Neural progenitor cell (in vitro differentiated cells): Measurements from ENCODE around the gene GP1BA. TPM values are rescaled to one million over a fixed set of nuclear protein-coding genes. Genes with fewer than 3 reads are reported as not detected.

Source experiments
- DNase-seq: peaks from one replicate; pipeline ENCODE4 v3.0.0-alpha.2; 2016; ENCODE audit warnings: low spot score
- H2AFZ ChIP-seq: fragments of 200-600 bp; sonication (generic); replicated peaks from 2 replicates; pipeline ENCODE4 v1.6.1; 2016; ENCODE audit warnings: antibody characterized with exemption
- H3F3A ChIP-seq: fragments of 200-600 bp; sonication (generic); 2 replicates; pipeline ENCODE4 v1.6.1; 2016; ENCODE audit warnings: antibody characterized with exemption, low read depth
- H3K27ac ChIP-seq: fragments of 200-600 bp; sonication (generic); 2 replicates; pipeline ENCODE4 v1.5.1; 2016; ENCODE audit warnings: mild to moderate bottlenecking
- H3K27me3 ChIP-seq: fragments of 200-600 bp; sonication (generic); 2 replicates; pipeline ENCODE4 v1.6.1; 2016; ENCODE audit warnings: mild to moderate bottlenecking, moderate library complexity
- H3K36me3 ChIP-seq: fragments of 200-600 bp; sonication (generic); 2 replicates; pipeline ENCODE4 v1.5.1; 2016
- H3K4me1 ChIP-seq: fragments of 200-600 bp; sonication (generic); 2 replicates; pipeline ENCODE4 v1.6.1; 2016; ENCODE audit warnings: mixed run types
- H3K4me2 ChIP-seq: fragments of 200-600 bp; sonication (generic); 2 replicates; pipeline ENCODE4 v1.6.1; 2016
- H3K4me3 ChIP-seq: fragments of 200-600 bp; sonication (generic); 2 replicates; pipeline ENCODE4 v1.5.1; 2016
- H3K79me2 ChIP-seq: fragments of 200-600 bp; sonication (generic); 2 replicates; pipeline ENCODE4 v1.6.1; 2016; ENCODE audit warnings: low read depth
- H3K9ac ChIP-seq: fragments of 200-600 bp; sonication (generic); 2 replicates; pipeline ENCODE4 v1.6.1; 2016
- H3K9me3 ChIP-seq: fragments of 200-600 bp; sonication (generic); 2 replicates; pipeline ENCODE4 v1.5.1; 2016; ENCODE audit warnings: low read depth
- H4K20me1 ChIP-seq: fragments of 200-600 bp; sonication (generic); 2 replicates; pipeline ENCODE4 v1.6.1; 2016; ENCODE audit warnings: low read depth
- H3K27ac Mint-ChIP-seq: 3 replicates; pipeline ENCODE4 v1.8.0; 2021; ENCODE audit warnings: mixed read lengths
- H3K27me3 Mint-ChIP-seq: 2 replicates; pipeline ENCODE4 v1.8.0; 2022; ENCODE audit warnings: low read depth, mild to moderate bottlenecking, inconsistent platforms, moderate library complexity, mixed read lengths; ENCODE audit not compliant: insufficient read depth
- H3K36me3 Mint-ChIP-seq: 3 replicates; pipeline ENCODE4 v1.8.0; 2021; ENCODE audit warnings: mixed read lengths
- H3K4me1 Mint-ChIP-seq: 3 replicates; pipeline ENCODE4 v1.8.0; 2021; ENCODE audit warnings: mixed read lengths
- H3K4me3 Mint-ChIP-seq: 3 replicates; pipeline ENCODE4 v1.8.0; 2021; ENCODE audit warnings: mild to moderate bottlenecking, moderate library complexity, mixed read lengths
- H3K9me3 Mint-ChIP-seq: 3 replicates; pipeline ENCODE4 v1.8.0; 2020; ENCODE audit warnings: mixed read lengths
- CTCF ChIP-seq: fragments of 200-600 bp; sonication (generic); IDR thresholded peaks from 2 replicates; pipeline ENCODE4 v1.5.1; 2017; ENCODE audit warnings: antibody characterized with exemption, mild to moderate bottlenecking
- EZH2 ChIP-seq: fragments of 200-600 bp; sonication (generic); IDR thresholded peaks from 2 replicates; pipeline ENCODE4 v1.6.1; 2017; ENCODE audit warnings: antibody characterized with exemption, mild to moderate bottlenecking, moderate library complexity
- EZH2phosphoT487 ChIP-seq: fragments of 200-600 bp; sonication (generic); IDR thresholded peaks from 2 replicates; pipeline ENCODE4 v1.6.1; 2017; ENCODE audit warnings: antibody characterized with exemption
- total RNA-seq: library from RNA; depleted of rRNA; stranded (reverse); fragments of >200 nt; gene quantifications from 2 replicates; pipeline ENCODE4 v1.2.3, GENCODE V29; 2015; ENCODE audit warnings: low replicate concordance

The GP1BA gene
- total RNA-seq, 1 donor from 2014 or later, result not detected

DNA sequence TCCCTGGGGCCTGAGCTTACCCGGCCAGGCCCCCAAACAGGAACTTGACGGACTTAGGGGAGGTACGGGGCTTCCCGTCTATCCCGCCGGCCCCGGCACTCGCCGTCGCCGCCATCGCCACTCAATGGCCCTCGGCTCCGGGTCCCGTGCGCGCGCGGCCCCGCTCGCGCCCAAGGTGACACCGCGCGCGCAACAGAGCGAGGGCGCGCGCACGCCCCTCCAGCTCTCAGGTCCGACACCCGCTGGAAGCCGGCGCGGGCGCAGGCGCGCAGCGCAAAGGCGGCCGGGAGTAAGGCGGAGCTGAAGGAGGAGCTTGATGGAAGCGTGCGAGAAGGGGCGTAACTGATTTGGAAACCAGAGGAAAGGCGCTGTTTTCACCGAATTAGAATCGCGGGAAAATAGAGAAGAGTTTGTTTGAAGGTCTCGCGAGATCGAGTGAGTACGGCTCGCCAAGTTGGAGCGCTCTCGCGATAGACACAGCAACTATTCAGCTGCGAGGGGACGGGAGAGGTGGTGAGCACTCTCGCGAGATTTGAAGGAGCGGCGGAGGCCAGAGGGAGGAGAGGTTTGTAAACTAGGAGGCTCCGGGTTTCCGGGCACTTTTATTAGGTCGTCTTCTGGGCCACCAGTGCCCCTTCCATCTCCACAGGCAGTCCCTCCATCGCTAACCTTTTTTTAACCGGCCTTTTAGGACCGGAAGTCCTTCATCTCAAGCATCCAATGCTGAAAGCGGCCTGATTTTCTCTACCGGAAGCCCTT is 7.9 kb downstream of the GP1BA start, which contains the start of the genes RNF167 and SLC25A11:
Gene RNF167, plus strand, starts transcription at position 473 of the 759 bp plus-strand sequence. CDS start 642 bp downstream, outside the sequence.
Gene SLC25A11, minus strand, starts transcription at position 251 of the 759 bp plus-strand sequence. Its CDS starts 136 bp downstream, at position 115.
- H3K36me3 ChIP-seq, result no peaks in the 10 kb centered on the region
- no peaks in the 10 kb centered on the region for H3K27me3 ChIP-seq
- H3K4me3 ChIP-seq, result peak within 1 kb of the TSS; percentile 78
- H3K27ac ChIP-seq, result peak within 1 kb of the TSS; percentile 89
- peaks cover 6% of the 10 kb centered on the region for H3K27me3 Mint-ChIP-seq
- H3K4me2 ChIP-seq, result peak within 1 kb of the TSS; percentile 100
- peaks cover 20% of the 10 kb centered on the region for H3K36me3 Mint-ChIP-seq
- peaks cover 16% of the 10 kb centered on the region for H3K4me1 ChIP-seq
- peak within 1 kb of the TSS; percentile 77 for H2AFZ ChIP-seq
- H3K9ac ChIP-seq, result peak within 1 kb of the TSS; percentile 96
- H4K20me1 ChIP-seq, result peaks cover 35% of the 10 kb centered on the region
- peak within 1 kb of the TSS; percentile 100 for H3K27ac Mint-ChIP-seq
- peaks cover 53% of the 10 kb centered on the region for H3F3A ChIP-seq
- no peaks in the 10 kb centered on the region for H3K9me3 ChIP-seq
- peak within 1 kb of the TSS; percentile 96 for H3K4me3 Mint-ChIP-seq
- H3K4me1 Mint-ChIP-seq, result peaks cover 25% of the 10 kb centered on the region
- H3K9me3 Mint-ChIP-seq, result no peaks in the 10 kb centered on the region
- peak; percentile 100 for DNase-seq
- TF ChIP-seq CTCF, result no peak
- TF ChIP-seq EZH2phosphoT487, result no peak
- TF ChIP-seq EZH2, result no peak
- H3K79me2 ChIP-seq, result peaks cover 65% of the 10 kb centered on the region

DNA sequence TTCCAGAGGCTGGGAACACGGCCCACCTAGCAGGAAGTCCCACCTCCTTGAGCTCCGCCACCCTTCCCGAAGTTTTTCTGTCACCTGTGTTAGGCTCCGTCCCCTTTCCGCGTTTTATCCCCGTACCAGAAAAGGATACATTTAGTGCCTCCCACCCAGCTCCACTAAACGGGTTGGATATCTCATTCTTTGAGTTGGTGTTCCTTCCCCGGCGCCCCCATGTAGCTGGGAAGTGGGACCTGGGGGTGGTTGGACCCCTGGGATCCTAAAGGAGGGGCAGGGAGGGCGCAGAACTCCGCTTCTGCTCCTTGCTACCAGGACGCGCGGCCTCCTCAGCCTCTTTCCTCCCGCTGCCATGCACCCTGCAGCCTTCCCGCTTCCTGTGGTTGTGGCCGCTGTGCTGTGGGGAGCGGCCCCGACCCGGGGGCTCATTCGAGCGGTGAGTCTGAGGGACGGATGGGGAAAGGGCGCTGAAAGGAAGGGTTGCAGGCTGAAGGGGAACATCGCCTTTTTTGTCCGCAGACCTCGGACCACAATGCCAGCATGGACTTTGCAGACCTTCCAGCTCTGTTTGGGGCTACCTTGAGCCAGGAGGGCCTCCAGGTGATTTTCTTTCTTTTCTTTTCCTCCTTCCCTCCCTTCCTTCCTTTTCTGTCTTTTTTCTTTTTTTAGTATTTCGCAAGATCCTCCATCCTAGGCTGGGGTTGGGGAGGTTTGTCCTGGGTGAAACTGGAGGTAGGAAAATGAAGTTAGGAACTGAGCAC is 8.7 kb downstream of the GP1BA start:
- Mint-ChIP-seq H3K4me1 (peaks cover 33% of the 10 kb centered on the region), H3K27me3 (peaks cover 6% of the 10 kb centered on the region), H3K9me3 (no peaks in the 10 kb centered on the region), H3K36me3 (peaks cover 27% of the 10 kb centered on the region), H3K27ac (peak overlapping the region; percentile 100), H3K4me3 (peak overlapping the region; percentile 96)
- Histone ChIP-seq H3K79me2 (peaks cover 73% of the 10 kb centered on the region), H3K9me3 (no peaks in the 10 kb centered on the region), H3F3A (peaks cover 61% of the 10 kb centered on the region), H3K27me3 (no peaks in the 10 kb centered on the region), H3K4me3 (peak overlapping the region; percentile 78), H3K4me1 (peaks cover 16% of the 10 kb centered on the region), H3K9ac (peak overlapping the region; percentile 96), H3K36me3 (no peaks in the 10 kb centered on the region), H4K20me1 (peaks cover 43% of the 10 kb centered on the region), H3K27ac (peak overlapping the region; percentile 89), H3K4me2 (peak overlapping the region; percentile 100), H2AFZ (peak overlapping the region; percentile 48)
- TF ChIP-seq EZH2 (no peak), EZH2phosphoT487 (no peak), CTCF (no peak)
- DNase-seq, result no peak

DNA sequence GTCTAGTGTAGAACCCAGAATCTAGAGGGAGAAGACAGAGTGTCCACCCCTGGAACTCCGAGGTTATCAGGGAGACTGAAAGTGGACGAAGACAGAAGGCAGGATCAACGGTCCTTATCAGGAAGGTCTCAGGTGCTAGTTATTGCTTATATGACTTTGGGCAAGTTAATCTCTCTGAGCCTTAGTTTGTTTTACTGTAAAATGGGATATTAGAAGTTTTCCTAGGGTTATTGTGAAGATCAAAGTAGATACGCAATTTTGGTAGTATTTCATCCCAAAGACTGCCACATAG is 9.2 kb downstream of the GP1BA start:
- Mint-ChIP-seq H3K27me3 (peaks cover 6% of the 10 kb centered on the region), H3K4me1 (peaks cover 36% of the 10 kb centered on the region), H3K9me3 (no peaks in the 10 kb centered on the region), H3K36me3 (peaks cover 25% of the 10 kb centered on the region), H3K27ac (peak overlapping the region; percentile 79), H3K4me3 (peak overlapping the region; percentile 96)
- peaks cover 48% of the 10 kb centered on the region for H4K20me1 ChIP-seq
- H3K4me3 ChIP-seq, result peak overlapping the region; percentile 78
- H3K9ac ChIP-seq, result peak overlapping the region; percentile 96
- H3K36me3 ChIP-seq, result no peaks in the 10 kb centered on the region
- peaks cover 78% of the 10 kb centered on the region for H3K79me2 ChIP-seq
- H3K4me1 ChIP-seq, result peaks cover 18% of the 10 kb centered on the region
- no peak for DNase-seq
- no peaks in the 10 kb centered on the region for H3K9me3 ChIP-seq
- no peak overlapping the region for H3K27ac ChIP-seq
- H3K4me2 ChIP-seq, result peak overlapping the region; percentile 100
- TF ChIP-seq CTCF, result no peak
- no peak for TF ChIP-seq EZH2phosphoT487
- TF ChIP-seq EZH2, result no peak
- H3K27me3 ChIP-seq, result no peaks in the 10 kb centered on the region
- H2AFZ ChIP-seq, result no peak overlapping the region
- peaks cover 66% of the 10 kb centered on the region for H3F3A ChIP-seq
